Right renal pelvis (tissue), 4 donors: ENCODE measurements around the gene BTG4. TPM values are rescaled to one million over a fixed set of nuclear protein-coding genes. Genes with fewer than 3 reads are reported as not detected.

ENCODE experiments used
- DNase-seq, 4 donors: peaks; one replicate each; pipeline ENCODE4 v3.0.0-alpha.2; 2013; ENCODE audit warnings: low read depth in 4 of 4, low spot score in 3 of 4, missing footprints in 1 of 4
- polyA plus RNA-seq, 4 donors: library from polyadenylated mRNA; unstranded; fragments of 120-200 nt; gene quantifications; one replicate each; pipeline ENCODE4 v1.2.1, GENCODE V29; 2013; ENCODE audit not compliant: insufficient read length in 4 of 4

The BTG4 gene
- polyA plus RNA-seq, 4 donors = not detected

DNA sequence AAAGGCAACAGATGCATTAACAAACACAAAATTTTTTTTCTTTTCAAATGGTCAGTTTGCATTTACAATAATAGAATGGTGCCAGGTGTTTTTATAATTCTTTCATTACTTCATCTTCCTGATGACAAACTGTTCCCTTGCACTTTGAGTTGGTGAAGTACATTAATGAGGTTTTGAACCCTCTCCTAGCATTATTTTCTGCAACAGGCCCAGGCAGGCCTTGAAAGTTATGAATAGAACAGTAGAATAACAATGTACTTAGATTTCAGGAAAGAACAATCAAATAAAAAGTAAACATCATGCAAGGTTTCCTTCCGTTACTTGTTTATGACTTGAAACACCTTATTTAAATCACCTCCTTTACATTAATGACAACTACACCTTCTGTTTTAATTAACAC lies 9.6 kb downstream of the BTG4 start:
- DNase-seq = no peak

DNA sequence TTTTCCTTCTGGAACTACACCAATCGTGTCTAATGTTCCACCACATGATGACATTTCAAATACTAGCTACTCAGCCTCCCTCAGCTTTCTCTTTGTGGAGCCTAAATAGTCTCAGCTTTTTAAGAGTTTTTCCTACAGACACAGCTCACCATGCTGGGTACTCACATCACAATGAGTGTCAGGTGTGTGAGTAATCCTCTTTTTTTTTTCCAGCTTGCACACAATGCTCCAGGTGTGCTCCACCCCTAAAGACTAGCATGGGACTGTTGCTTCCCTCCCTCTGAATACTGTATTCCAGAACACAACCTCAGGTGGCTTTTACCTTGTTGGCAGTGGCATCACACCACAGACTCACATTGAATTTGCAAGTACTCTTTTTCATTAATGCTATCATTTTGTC lies 11.7 kb downstream of the BTG4 start:
- DNase-seq = no peak

DNA sequence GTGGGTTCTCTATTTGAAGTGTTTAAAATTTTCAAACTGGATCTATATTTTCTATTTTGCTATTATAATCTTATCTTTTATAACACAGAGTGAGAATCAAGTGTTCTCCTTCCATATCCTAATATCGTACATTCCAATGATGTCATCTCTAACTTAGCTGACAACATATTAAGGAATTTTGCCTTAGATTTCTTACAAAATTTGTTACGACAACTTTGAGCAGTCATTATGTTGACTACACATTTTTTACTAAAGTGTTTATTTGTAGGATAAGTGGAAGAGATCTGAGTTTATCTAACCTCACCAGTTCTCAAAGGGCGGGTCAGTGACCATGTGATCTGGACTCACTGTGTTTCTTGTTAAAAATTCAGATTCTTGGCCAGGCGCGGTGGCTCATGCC lies 12.7 kb downstream of the BTG4 start:
- DNase-seq = no peak

DNA sequence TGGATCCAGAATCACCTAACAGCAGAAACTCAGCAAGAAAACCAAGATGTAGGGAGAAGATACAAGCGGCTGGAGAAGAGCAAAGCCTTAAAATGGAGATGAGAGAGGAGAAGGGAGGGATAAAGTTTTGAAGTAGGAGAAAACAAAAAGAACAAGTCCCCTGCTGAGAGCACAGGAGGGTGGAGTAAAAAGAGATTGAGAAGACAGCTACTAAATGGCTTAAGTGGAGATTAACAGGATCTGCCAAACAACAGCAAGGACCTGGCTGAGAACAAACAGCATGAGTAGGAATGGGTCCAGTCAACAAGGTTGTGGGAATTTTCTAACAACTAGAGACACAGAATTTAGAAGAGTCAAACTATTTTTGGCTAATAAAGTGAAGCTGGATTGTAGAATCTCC lies 18.1 kb downstream of the BTG4 start:
- DNase-seq = no peak

DNA sequence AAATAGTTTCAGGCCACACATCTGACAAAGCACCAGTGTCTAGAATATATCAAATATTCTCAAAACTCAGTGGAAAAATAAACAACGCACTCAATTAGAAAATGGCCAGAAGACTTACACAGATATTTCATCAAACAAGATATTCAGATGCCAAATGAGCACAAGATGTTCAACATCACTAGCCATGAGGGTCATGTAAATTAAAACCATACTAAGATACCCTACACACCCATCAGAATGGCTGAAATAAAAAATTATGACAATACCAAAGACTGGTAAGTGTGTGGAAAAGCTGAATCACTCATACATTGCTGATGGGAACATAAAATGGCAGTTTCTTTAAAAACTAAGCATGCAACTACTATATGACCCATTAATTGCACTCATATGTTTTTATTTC lies 21.7 kb downstream of the BTG4 start:
- DNase-seq = no peak

DNA sequence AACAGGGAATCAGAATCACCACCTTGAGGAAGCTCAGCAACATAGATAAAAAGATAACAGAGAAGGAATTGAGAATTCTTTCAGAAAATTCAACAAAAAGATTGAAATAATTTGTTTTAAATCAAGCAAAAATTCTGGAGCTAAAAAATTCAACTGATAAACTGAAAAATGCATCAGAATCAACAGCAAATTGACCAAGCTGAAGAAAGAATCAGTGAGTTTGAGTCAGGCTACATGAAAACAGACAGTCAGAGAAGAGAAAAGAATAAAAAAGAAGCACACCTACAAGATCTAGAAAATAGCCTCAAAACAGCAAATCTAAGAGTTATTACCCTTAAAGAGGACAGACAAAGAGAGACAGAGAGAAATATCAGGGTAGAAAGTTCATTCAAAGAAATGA lies 28.8 kb downstream of the BTG4 start:
- DNase-seq = no peak

DNA sequence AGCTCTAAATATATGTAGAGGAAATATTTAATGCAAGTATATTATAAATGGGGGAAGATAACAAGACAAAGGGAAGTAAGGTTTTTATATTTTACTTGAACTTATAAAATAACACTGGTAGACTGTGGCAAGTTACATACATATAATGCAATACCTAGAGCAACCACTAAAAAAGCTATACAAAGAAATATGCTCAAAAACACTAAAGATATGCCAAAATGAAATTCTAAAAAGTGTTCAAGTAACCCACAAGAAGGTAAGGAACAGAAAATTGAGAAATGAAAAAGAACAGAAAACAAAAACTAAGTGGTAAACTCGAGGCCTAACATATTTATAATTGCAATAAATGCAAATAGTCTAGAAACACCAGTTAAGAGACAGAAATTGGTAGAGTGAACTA lies 32.5 kb downstream of the BTG4 start:
- DNase-seq = no peak

DNA sequence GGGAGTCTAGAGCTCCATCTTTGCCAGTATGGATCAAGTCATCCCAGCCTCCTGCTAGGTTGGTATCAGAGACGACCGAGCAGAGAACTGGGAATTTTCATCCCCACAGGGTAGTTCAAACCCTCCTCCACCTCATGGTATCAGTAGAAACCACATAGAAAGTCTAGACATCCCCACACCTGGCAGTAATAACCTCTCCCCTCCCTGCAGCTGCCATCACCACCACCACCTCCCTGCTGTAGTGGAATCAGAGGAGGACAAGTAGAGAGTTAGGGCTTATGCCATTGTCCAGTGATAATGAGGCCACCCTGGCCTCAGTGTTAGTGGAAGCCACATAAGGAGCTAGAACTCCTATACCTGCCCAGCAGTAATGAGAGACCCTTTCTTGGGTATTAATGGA lies 34.3 kb downstream of the BTG4 start:
- no peak for DNase-seq

DNA sequence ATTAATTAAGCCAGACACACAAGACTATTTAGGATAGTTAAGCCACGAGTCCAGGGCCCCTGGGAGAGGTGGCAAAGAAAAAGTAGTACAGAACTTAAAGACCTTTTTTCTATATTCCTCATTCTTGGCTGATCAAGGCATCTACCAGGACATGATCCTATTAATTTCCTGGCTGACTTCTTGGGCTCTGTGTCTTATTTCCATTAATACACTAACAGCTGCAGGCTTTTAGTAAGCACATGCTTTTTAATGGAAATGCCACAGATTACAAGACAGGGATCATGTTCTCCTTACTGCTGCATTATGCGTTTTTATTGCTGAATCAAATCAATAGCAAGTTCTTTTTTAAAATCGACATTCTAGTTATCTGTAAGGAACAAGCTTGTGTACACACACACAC lies 35.2 kb downstream of the BTG4 start:
- no peak for DNase-seq

DNA sequence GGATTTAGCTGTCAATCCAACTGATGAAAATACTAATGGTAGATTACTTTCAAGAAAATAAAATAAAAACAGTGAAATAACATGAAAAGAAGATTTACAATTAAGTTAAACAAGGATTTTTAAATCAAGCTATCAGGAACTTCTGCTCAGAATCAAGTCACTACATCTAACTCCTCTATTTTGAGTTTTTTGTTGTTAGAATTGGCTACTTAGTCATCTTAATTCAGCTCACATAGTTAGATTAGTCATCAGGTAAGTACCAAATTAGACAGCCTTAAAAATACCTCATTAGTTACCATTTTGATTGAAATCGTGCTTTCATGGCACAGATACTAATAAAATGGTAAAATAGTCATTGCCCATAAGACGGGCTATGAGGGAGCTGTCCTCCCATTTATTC lies 35.8 kb downstream of the BTG4 start:
- no peak for DNase-seq

DNA sequence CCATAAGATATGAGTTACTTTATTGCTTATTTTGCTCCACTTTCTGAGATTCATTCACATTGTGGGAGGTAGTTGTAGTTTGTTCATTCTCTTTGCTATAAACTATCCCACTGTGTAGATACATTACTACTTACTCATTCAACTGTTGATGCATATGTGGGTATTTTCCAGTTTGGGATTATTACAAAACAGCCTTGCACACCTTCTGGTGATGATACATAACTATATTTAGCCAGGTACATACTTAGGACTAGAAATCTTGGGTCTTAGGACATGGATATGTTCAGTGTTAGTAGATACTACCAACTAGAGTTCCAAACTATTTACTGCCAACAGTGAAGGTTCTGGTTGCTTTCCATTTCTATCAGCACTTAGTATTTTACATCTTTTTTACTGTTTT lies 37.8 kb downstream of the BTG4 start:
- no peak for DNase-seq

DNA sequence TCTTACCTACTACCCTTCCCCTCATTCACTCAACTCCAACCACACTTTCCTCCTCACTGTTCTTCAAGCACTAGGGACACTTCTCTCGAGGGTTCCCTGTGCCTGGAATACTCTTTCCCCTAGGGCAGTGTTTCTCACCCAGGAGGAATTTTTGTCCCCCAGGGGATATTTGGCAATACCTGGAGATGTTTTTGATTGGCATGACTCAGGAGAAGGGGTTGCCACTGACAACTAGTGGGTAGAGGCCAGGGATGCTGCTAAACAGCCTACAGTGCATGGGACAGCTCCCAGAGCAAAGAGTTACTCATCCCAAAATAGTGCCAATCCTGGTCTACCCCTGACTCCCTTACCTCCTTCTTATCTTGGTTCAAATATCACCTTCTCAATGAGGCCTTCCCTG lies 40.0 kb downstream of the BTG4 start:
- DNase-seq = no peak

DNA sequence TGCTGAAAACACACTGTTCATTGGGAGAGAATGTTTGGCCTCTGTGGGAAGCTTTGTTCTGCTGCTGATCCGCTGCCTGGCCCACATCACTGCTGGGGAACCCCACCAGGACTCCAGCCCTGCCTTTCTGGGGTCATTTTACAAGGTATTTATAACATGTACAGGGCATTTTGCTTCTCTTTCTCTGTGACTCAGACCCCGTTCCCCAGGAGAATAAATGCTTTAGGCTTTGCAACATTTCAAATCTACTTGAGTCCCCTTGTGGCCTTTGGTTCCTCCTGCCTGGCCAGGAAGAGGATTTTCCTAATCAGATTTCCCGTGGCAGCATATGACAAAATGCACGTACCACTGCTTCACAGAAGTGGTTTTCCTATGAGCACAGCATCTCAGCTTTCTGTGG lies 43.0 kb downstream of the BTG4 start:
- no peak for DNase-seq

DNA sequence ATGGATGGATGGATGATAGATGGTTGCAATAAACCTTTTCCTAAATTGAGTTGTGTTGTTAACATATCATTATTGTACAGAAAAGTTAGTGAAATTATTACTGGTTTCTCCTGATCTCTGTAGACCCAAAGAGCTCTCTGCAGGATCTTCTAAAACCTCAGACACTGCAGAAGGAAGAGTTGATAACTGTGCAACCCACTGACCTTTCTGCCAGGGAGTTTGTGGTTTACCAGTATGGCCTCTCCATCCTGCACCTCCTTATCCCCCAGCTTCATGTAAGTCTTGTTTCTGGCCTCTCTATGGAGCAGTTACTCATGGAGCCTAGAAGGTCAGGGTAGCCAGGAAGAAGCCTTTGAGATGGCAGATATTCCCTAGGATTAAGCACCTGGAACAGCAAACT lies 45.6 kb downstream of the BTG4 start:
- DNase-seq = no peak

DNA sequence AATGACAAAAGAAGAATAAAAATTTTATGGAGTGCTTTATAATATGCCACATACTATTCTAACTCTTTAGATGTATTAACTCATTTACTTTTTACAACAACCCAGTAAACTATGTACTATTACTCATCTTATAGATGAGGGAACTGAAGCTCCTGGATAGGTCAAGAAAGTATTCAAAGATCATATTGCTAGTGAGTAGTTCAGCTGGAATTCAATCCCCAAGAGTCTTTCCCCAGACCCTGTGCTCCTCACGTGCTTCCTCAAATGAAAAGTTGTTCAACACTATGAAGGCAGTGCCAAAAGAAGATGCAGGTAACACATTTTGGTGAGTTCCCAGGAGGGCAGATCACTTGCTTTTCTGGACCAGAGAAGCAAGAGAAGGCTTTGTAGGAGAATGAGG lies 46.8 kb downstream of the BTG4 start:
- DNase-seq = no peak

DNA sequence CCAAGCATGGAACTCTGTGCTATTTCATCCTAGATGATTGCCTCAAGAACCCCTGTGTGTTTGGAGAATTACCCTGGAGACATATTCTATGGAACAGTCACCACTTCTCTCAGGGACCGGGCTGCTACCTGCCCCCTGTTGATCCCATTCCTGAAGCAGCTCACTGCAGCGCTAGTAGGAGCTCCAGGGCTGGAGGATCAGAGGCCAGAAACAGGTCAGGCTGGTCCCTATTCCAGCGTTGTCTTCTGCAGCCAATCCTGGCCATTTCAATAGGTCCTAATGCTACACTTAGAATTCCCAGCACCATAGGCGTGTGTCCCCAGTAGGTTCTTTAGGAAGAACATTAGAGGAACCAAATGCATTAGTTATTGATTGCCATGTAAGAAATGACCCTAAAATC lies 48.9 kb downstream of the BTG4 start:
- no peak for DNase-seq

DNA sequence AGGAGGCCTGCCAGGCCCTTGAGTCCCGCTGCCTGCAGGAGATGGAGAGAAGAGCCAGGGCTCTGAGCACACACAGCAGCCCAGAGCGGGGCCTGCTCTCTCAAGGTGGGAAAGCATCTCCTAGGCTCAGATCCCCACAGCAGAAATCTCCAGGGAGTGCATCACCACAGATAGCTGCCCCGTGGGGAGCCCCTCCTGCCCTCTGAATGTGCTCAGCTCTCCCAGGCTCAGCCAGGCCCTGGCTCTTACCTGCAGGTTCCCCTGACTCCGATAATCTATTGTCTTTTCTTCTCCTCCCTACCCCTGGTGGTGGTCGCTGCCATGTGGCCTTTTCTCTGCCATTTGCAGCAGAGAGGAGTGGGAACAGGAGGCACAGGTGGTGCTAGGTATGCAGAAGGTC lies 49.9 kb downstream of the BTG4 start:
- DNase-seq = no peak

DNA sequence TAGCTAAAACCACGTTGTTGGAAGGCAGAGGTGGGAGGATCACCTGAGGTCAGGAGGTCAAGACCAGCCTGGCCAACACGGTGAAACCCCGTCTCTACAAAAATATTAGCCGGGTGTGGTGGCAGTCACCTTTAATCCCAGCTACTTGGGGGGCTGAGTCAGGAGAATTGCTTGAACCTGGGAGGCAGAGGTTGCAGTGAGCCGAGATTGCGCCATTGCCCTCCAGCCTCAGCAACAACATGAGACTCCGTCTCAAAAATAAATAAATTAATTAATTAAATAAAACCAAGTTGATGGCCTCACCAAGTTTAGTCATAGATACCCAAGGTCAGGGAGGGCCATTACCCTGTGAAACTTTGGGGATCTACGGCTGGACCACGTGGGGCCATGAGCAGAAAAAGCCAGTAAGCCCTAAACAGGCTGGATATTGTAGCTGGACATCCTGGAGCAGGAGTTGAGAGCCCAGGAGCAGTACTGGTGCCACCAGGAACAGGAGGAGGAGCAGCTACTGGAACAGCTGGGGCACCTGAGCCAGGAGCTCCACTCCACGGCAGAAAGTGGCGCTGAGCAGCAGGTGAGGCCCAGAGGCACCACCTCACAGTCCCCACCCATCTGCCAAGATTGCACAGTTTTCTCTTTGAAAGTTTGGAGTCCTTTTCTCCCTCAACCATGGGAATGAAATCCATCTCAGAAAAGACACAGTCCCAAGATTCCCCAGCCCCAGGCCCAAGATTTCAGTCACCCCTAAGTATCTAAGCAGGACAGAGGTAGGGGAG lies 50.5 kb downstream of the BTG4 start:
- no peak for DNase-seq

DNA sequence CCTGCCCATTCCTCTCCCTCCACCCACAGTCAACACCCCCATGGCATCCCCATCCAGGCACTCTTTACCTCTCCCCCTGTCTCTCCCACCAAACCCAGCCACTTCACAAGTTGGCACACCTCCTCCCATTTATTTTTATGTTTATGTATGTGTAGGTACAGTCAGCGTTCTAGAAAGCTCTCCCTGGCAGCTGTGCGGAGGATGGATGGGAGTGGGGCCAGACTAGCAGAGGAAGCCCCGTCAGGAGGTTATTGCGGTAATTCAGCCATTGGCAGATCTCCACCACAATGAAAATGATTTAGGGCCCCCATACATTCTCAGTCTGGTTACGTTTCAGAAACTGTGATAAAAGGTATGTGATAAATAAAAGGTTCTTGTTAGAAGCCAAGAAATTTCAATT lies 51.3 kb downstream of the BTG4 start:
- no peak for DNase-seq

DNA sequence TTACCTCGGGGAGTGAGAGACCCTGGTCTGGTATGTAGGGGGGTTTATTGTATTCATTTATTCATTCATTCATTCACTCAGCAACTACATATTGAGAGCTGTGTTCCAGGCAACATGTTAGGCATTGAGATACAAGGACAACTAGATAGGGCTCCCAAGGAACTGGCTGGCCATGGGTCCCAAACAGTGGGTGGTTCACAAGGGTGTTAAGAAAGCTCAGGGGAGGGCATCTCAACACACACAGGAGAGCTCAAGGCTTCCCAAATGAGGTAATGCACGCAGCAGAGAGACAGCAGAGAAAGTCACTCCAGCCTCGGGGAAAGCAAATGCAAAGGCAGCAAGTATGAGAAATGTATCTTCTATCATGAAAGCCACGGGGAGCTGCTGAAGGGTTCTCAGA lies 51.8 kb downstream of the BTG4 start:
- no peak for DNase-seq

DNA sequence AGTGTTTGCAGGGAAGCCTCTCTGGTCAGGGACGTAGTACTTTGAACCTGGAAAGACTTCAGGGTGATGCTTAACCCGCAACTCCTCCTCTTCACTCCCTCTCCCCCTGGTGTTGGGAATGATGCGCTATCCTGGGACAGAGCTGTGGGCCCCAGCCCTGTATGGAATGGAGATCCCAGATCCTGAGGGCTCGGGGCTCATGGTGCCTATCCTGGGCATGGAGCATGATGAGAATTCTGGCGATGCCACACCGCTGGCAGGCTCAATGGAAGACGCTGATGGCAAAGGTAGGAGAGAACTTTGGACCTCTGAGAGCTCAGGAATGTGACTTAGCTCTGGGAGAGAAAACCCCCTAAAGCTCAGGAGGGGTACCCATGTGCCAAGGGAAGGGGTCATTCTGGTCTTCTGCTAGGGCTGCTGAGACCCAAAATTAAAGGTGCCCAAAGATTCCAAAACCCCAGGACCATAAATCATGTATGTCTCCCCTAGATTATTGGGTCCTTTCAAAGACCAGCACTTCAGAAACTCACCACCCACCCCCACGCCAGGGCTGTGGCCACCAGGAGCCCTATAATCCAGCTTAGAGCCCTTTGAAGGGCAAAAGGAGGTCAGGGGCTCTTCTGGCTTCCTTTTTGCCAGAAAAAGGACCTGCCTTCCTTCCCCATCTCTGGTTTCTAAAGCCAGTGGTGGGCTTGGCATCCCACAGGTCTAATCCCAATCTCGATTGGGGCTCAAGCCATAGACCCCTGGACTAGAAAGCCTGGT lies 52.5 kb downstream of the BTG4 start:
- no peak for DNase-seq

DNA sequence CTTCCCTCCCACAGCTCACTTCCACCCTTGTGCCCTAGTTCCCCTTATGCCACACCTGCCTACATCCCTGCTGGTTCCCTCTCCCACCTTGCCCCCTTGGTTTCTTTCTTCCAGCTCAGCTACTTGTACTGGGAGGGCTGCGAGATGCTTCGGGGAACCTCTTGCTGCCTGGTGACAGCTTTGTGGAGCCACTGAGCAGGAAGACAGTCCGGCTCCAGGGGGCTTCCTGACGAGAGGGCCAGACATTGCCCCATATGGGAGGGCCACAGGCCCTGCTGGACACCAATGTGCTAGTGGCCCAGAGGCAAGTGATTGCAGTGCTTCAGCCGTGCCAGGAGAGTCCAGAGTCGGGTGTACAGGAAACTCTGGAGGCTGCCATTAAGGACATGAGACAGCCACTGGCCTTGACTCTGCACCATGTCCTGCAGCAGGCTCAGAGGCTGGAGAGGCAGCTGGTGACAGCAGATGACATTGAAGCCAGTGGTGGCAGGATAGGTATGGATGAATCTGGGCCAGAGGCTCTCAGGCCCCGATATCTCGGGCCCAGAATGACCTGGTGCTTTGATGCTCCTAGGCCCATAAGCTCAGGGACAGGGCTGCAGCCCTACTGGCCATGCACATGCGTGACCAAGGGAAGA lies 54.3 kb downstream of the BTG4 start:
- no peak for DNase-seq
